Activated naive CD8-positive, alpha-beta T cell treated with anti-CD3 and anti-CD28 coated beads, Interleukin-2, amount 10 ng/mL, durations not matched to agents 7 days and 5 days (primary cell): ENCODE results near the gene C10orf143. TPM values are rescaled to one million over a fixed set of nuclear protein-coding genes. Genes with fewer than 3 reads are reported as not detected.
A peak's percentile ranks its signal among the peaks of the same experiment; 100 is the strongest.
"Not testable (repeated sequence)": the region's sequence is repeated elsewhere in the genome, so short reads cannot be mapped to it uniquely, and the experiment has no call there.

ENCODE experiments used
- ATAC-seq: fragments of 150-1000 bp; cut with Tn5 transposase; one replicate; pipeline ENCODE4 v1.10.0; 2021; ENCODE audit warnings: low read depth, moderate library complexity
- POLR2A ChIA-PET: fragments of 350-600 bp; sonication (Branson Sonifier 250); formaldehyde crosslinking; loops from one replicate; lab custom pipeline; 2021; ENCODE audit warnings: antibody characterized with exemption; lab: Charles Lee
- DNase-seq: peaks from one replicate; pipeline ENCODE4 v3.0.0; 2021
- H3K27ac Mint-ChIP-seq: one replicate; pipeline ENCODE4 v1.8.0; 2022; ENCODE audit warnings: mild to moderate bottlenecking, mixed read lengths
- H3K27me3 Mint-ChIP-seq: one replicate; pipeline ENCODE4 v1.8.0; 2022; ENCODE audit warnings: mild to moderate bottlenecking, moderate library complexity, mixed read lengths
- H3K36me3 Mint-ChIP-seq: one replicate; pipeline ENCODE4 v1.8.0; 2021; ENCODE audit warnings: mild to moderate bottlenecking, mixed read lengths
- H3K4me1 Mint-ChIP-seq: one replicate; pipeline ENCODE4 v1.8.0; 2021; ENCODE audit warnings: mixed read lengths
- H3K4me3 Mint-ChIP-seq: one replicate; pipeline ENCODE4 v1.8.0; 2022; ENCODE audit warnings: mild to moderate bottlenecking, moderate library complexity, mixed read lengths
- H3K9me3 Mint-ChIP-seq: one replicate; pipeline ENCODE4 v1.8.0; 2021; ENCODE audit warnings: mixed read lengths
- total RNA-seq, 2 experiments: library from RNA; stranded (reverse); gene quantifications; one replicate each; pipeline ENCODE4 v1.2.3, GENCODE V29; 2021

Gene C10orf143
- total RNA-seq, 2 experiments from 2014 or later, result 6.0 to 6.6 TPM

DNA sequence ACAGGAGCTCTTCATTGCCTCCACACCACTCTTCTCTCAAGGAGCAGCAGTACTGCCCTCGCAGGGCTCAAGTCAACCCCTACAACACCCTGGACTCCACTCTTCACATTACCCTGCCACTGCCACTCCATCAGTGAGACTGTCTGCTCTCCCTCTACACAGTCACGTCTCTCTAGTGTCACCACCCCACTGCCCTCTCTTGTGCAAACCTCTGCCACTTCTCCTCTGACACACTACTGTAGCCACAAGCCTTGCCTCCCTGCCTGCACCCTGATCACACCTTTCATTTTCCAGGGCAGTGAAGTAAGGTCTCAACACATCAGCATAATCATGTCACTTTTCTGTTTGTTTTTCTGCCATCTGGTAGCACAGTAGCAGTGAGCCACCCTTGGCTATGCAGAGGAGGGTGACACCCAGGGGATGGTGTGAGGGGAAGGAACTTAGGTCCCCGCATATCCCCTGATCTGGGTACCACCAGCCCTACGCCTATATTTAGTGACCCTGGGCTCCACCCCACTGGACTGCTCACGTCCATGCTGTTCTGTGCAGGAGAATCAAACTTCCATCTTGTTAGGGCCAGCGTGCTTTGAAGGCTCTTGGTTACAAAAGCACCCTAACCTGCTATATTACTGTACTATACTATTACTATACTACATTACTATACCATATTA lies 1.6 kb downstream of the C10orf143 start:
- Mint-ChIP-seq H3K27me3 (no peaks in the 10 kb centered on the region), H3K27ac (peak overlapping the region; percentile 68), H3K36me3 (peaks cover 6% of the 10 kb centered on the region), H3K9me3 (no peaks in the 10 kb centered on the region), H3K4me1 (peaks cover 24% of the 10 kb centered on the region), H3K4me3 (peak overlapping the region; percentile 50)
- DNase-seq (no peak), ATAC-seq (no peak)
- POLR2A ChIA-PET, result interaction anchor here (0.6 to 3.2 kb wide), 7 partner anchors 18 to 1077 kb away, joined by 3 to 104 read pairs (median 4); partner anchors contain the start of genes GLRX3 and MGMT

DNA sequence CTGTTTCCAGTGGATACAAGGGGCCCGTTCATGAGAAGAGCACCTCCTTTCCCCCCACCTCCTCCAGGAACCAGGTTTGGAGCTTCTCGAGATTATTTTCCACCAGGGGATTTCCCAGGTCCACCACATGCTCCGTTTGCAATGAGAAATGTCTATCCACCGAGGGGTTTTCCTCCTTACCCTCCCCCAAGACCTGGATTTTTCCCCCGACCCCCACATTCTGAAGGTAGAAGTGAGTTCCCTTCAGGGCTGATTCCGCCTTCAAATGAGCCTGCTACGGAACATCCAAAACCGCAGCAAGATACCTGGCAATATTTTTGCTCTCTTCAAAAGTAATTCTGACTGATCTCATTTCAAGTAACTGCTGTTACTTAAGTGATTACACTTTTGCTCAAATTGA lies 2.5 kb downstream of the C10orf143 start:
- H3K36me3 Mint-ChIP-seq, H3K27me3 Mint-ChIP-seq, H3K27ac Mint-ChIP-seq, ATAC-seq, H3K4me3 Mint-ChIP-seq, H3K9me3 Mint-ChIP-seq, DNase-seq, POLR2A ChIA-PET: not testable (repeated sequence)
- peaks cover 22% of the 10 kb centered on the region for H3K4me1 Mint-ChIP-seq

DNA sequence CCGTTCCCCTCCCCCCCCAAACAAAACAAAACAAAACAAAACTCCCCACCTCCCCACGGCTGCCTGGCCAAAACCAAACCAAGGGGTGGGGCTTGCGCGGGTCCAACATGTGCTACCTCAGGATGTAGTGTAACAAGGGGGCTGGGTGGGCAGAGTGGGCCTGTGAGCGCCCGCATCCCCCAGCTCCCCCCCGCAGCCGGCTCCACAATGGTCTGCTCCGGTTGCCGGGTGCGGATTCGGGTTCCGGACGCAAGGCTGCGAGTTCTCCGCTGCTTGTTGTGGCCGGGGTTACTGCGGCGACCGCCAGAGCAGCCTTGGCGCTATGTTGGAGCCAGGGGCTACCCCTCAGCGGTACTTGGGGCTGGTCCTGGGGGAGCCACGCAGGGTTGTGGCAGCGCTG lies 4.9 kb downstream of the C10orf143 start:
- Mint-ChIP-seq H3K27ac (peak overlapping the region; percentile 10), H3K4me1 (peaks cover 9% of the 10 kb centered on the region), H3K4me3 (no peak overlapping the region), H3K36me3 (peaks cover 5% of the 10 kb centered on the region), H3K9me3 (no peaks in the 10 kb centered on the region), H3K27me3 (no peaks in the 10 kb centered on the region)
- no peak for ATAC-seq
- DNase-seq, result no peak
- POLR2A ChIA-PET, result no interaction called here

DNA sequence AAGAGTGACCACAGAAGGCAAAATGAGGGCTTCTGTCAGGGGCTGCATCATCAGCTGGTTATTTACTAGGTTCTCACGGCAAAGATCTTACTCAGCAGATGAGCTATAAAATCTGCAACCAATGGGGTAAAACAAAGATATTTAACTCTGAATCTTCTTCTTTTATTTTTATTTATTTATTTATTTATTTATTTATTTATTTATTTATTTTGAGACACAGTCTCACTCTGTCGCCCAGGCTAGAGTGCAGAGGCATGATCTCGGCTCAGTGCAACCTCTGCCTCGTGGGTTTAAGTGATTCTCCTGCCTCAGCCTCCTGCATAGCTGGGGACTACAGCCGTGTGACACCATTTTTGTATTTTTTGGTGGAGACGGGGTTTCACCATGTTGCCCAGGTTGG lies 11.3 kb downstream of the C10orf143 start:
- H3K9me3 Mint-ChIP-seq, result peaks cover 2% of the 10 kb centered on the region

DNA sequence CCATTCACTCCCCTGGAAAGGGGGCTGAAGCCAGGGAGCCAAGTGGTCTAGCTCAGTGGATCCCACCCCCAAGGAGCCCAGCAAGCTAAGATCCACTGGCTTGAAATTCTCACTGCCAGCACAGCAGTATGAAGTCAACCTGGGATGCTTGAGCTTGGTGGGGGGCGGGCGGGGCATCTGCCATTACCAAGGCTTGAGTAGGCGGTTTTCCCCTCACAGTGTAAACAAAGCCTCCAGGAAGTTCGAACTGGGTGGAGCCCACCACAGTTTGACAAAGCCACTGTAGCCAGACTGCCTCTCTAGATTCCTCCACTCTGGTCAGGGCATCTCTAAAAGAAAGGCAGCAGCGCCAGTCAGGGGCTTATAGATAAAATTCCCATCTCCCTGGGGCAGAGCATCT lies 20.1 kb downstream of the C10orf143 start:
- H3K27ac Mint-ChIP-seq, DNase-seq, H3K4me3 Mint-ChIP-seq, H3K4me1 Mint-ChIP-seq, POLR2A ChIA-PET, ATAC-seq, H3K27me3 Mint-ChIP-seq: not testable (repeated sequence)
- H3K36me3 Mint-ChIP-seq, result peaks cover 15% of the 10 kb centered on the region
- peaks cover 13% of the 10 kb centered on the region for H3K9me3 Mint-ChIP-seq

More for the DNA sequence above, 11.3 kb downstream of the C10orf143 start:
- Mint-ChIP-seq H3K4me3 (no peak overlapping the region), H3K36me3 (peaks cover 8% of the 10 kb centered on the region), H3K4me1 (no peaks in the 10 kb centered on the region), H3K27me3 (no peaks in the 10 kb centered on the region), H3K27ac (no peak overlapping the region)
- DNase-seq (no peak), ATAC-seq (no peak)
- POLR2A ChIA-PET, result no interaction called here

DNA sequence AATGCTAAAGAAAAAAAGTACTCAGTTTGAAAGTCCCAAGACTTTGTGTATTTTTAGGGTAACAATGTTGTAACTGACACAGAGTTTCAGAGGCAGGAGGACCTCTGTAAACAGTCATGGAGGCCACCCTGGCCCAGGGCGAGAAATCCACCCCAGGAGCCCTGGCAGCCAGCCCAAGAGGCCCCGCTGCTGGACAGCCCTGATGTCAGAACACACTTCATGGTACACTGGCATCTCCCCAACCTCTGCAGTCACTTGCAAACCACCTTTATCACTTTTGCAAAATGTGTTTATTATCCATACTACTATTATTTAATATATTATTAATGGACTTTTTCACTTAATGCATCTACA lies 30.2 kb downstream of the C10orf143 start:
- Mint-ChIP-seq H3K4me3 (no peak overlapping the region), H3K27ac (no peak overlapping the region), H3K36me3 (no peaks in the 10 kb centered on the region), H3K9me3 (no peaks in the 10 kb centered on the region), H3K27me3 (no peaks in the 10 kb centered on the region), H3K4me1 (no peaks in the 10 kb centered on the region)
- ATAC-seq (no peak), DNase-seq (no peak)
- POLR2A ChIA-PET, result no interaction called here

DNA sequence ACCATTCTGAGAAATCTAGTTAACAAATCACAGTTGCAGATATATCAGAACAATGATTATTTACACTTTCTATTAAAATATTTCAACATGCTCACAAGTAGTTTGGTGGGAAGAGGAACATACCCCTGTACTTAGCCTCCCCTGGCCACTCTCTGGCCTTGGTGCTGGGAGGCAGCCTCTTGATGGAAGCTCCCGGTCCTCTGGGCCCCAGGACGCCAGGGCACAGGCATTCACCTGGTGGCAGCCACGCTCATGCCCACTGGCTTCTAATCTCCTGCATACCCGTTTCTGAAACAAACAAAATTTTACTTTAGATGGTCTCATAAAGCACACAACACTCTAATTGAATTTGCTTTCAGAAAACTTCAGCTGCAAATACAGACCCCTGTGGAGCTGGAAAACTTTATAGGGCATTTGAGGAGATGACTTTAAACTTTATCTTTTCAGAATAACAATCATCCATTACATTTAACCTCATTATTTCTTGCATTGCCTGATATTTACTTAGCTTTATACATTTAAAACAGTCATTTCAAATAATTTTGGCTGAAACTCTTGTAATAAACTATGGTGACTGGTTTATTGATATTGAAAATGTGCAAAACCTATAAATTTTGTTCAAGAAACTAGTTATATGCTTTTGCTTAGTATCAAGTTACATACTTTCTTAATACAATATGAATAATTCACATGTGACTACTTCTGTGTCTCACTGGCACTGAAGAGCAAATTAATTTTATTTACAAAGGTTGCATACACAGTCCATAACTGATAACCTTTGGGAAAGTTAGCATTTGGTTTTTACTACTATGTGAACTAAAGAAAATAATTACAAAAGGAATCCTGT lies 30.8 kb downstream of the C10orf143 start:
- POLR2A ChIA-PET, result no interaction called here
- Mint-ChIP-seq H3K27me3 (no peaks in the 10 kb centered on the region), H3K27ac (no peak overlapping the region), H3K9me3 (no peaks in the 10 kb centered on the region), H3K4me3 (no peak overlapping the region), H3K4me1 (no peaks in the 10 kb centered on the region), H3K36me3 (no peaks in the 10 kb centered on the region)
- DNase-seq, result no peak
- no peak for ATAC-seq

DNA sequence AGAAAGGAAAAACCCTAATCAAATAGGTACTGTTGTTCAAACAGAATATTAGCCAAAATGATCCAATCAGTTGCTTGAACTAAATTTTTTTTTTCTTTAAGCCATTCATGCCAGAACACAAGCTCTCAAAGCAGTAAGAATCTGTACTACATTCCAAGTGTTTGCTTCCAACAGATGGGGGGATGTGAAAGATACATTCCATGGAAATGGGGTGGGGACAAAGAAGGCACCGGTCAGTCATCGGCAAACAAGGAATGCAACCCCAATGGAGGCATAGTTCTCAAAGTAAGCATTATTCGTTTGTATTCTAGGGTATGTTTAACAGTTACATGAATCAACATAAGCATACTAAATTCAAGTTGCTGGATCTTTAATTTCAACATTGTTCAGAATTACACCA lies 32.5 kb downstream of the C10orf143 start:
- no peak for DNase-seq
- Mint-ChIP-seq H3K9me3 (peaks cover 1% of the 10 kb centered on the region), H3K4me3 (no peak overlapping the region), H3K27ac (no peak overlapping the region), H3K36me3 (peaks cover 2% of the 10 kb centered on the region), H3K4me1 (no peaks in the 10 kb centered on the region), H3K27me3 (no peaks in the 10 kb centered on the region)
- no peak for ATAC-seq
- POLR2A ChIA-PET, result no interaction called here

DNA sequence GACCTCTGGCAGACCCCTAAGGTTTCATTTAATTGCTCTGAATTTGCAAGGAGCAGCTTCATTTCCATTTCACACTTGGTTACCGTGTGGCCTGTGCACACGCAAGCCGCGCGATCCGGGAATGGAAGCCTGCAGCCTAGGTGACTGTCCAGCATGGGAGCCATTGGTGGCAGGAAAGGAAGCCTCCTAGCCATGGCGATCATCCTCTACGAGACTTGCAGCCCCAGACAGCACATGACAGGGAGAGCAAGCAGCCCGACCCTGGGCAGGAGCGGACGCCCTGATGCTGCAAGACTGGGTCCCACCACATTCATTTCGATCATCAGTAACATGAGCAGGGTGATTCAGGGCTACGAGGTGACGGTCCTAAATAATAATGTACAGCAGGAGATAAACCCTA lies 33.9 kb downstream of the C10orf143 start:
- Mint-ChIP-seq H3K27ac (no peak overlapping the region), H3K27me3 (no peaks in the 10 kb centered on the region), H3K4me1 (no peaks in the 10 kb centered on the region), H3K9me3 (peaks cover 7% of the 10 kb centered on the region), H3K36me3 (peaks cover 4% of the 10 kb centered on the region), H3K4me3 (no peak overlapping the region)
- POLR2A ChIA-PET, result no interaction called here
- DNase-seq (no peak), ATAC-seq (no peak)

DNA sequence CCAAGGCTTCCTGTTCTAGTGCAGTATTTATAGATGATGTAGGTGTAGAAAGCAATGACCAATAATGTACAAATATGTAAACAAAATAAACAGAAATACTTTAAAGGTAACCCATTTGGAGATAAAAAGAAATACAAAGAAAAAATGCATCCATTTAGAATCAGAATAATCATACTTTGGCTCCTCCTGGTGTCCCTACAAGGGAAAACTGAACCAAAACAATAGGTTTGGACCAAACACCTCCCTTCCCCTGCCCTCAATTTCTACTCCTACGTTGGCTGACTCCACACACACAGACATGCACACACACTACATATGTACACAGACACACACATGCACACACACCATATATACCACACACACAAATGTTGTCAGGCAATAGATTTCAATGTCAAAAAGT lies 36.0 kb downstream of the C10orf143 start:
- Mint-ChIP-seq H3K4me3 (no peak overlapping the region), H3K4me1 (no peaks in the 10 kb centered on the region), H3K9me3 (peaks cover 7% of the 10 kb centered on the region), H3K27ac (no peak overlapping the region), H3K27me3 (no peaks in the 10 kb centered on the region), H3K36me3 (peaks cover 4% of the 10 kb centered on the region)
- ATAC-seq, result no peak
- POLR2A ChIA-PET, result no interaction called here
- DNase-seq, result no peak

DNA sequence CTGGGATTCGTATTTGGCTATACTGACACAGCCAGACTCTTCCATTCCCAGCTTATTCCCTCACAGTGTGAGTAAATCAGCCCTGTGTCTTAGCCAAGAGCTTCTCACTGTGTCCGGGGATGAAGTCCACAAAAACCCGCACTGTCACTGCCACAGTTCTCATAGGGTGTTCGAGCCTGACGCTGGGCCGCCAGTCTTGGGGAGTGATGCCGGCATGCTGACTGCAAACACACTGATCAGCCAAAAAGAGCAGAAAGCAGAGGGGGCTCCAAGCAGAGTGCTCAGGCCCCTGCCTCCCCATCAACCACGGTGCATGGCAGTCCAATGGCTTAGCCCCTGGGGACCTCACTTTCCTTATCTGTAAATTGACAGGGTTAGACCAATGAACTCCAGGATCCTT lies 36.7 kb downstream of the C10orf143 start:
- Mint-ChIP-seq H3K9me3 (peaks cover 7% of the 10 kb centered on the region), H3K27ac (no peak overlapping the region), H3K36me3 (peaks cover 4% of the 10 kb centered on the region), H3K27me3 (no peaks in the 10 kb centered on the region), H3K4me1 (no peaks in the 10 kb centered on the region), H3K4me3 (no peak overlapping the region)
- DNase-seq (no peak), ATAC-seq (no peak)
- POLR2A ChIA-PET, result no interaction called here

DNA sequence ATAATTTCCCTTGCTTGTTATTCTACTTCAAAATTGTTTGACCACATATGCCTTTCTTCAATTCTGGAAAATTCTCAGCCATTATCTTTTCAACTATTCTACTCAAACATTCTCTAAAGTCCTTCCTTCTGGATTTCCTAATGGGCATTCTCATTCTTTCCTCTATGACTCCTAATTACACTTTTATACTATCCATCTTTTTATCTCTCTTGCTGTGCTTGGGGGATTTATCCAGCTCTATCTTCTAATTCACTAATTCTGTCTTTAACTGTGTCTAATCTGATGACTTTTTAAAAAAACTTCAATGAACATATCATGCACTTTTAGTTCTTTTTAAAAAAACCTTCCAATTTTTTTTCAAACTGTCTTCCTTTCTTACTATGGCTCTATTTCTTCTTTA lies 38.4 kb downstream of the C10orf143 start:
- DNase-seq (no peak), ATAC-seq (no peak)
- H3K9me3 Mint-ChIP-seq, result peaks cover 7% of the 10 kb centered on the region
- no peaks in the 10 kb centered on the region for H3K4me1 Mint-ChIP-seq
- POLR2A ChIA-PET, result no interaction called here
- no peak overlapping the region for H3K27ac Mint-ChIP-seq
- no peaks in the 10 kb centered on the region for H3K27me3 Mint-ChIP-seq
- peaks cover 4% of the 10 kb centered on the region for H3K36me3 Mint-ChIP-seq
- no peak overlapping the region for H3K4me3 Mint-ChIP-seq

DNA sequence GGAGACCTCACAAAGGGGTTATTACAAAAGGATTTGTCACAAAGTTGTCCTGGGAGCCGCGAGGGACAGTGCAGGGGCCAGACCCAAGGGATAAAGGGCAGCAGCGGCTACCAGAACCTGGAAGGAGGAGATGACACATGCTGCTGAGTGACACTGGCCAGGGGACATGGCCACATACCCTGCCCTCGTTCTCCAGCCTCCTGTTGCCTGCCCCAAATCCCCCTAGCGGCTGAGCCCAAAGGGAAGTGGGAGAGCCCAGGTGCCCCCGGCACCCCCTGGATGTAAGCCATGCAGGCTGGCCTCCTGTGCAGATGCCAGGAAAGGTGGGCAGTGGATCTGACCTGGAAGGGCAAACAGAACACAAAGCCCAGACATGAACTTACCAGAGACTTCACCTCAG lies 42.7 kb downstream of the C10orf143 start:
- Mint-ChIP-seq H3K4me1 (no peaks in the 10 kb centered on the region), H3K27ac (no peak overlapping the region), H3K9me3 (peaks cover 4% of the 10 kb centered on the region), H3K36me3 (peaks cover 2% of the 10 kb centered on the region), H3K27me3 (no peaks in the 10 kb centered on the region), H3K4me3 (no peak overlapping the region)
- no peak for DNase-seq
- POLR2A ChIA-PET, result no interaction called here
- ATAC-seq, result no peak

DNA sequence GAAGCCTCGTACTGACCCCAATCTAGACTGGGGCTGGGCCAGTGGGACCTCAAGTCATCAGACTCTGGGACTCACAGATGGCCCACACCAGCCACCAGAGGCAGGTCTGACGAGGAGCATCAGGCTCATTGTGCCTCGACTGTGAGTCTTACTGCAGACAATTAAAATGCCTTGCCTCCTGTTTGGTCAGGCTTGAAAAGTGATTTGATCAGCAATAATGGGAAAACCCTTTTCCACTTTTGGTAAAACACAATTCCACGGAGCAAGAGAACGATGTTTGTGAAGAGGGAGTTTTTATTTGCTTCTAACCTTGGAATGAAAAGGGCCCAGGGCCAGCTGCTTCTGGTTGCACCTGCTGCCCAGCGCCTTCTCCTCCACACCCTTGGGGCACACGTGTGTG lies 43.9 kb downstream of the C10orf143 start:
- Mint-ChIP-seq H3K9me3 (no peaks in the 10 kb centered on the region), H3K4me1 (no peaks in the 10 kb centered on the region), H3K36me3 (no peaks in the 10 kb centered on the region), H3K27me3 (no peaks in the 10 kb centered on the region), H3K4me3 (no peak overlapping the region), H3K27ac (no peak overlapping the region)
- POLR2A ChIA-PET, result interaction anchor here (0.7 kb wide), 1 partner anchor 1677 kb away, joined by 3 read pairs; no protein-coding TSS in a partner anchor
- no peak for ATAC-seq
- no peak for DNase-seq
